Left ventricle myocardium inferior (tissue), 1 donor: ENCODE measurements around the gene NR2C2AP. TPM values are rescaled to one million over a fixed set of nuclear protein-coding genes. Genes with fewer than 3 reads are reported as not detected.

Source experiments
- DNase-seq: peaks from one replicate; pipeline ENCODE4 v3.0.0-alpha.2; 2020
- H3K27ac ChIP-seq: fragments of 200-600 bp; replicated peaks from 2 replicates; pipeline ENCODE4 v1.8.0; 2021
- H3K27me3 ChIP-seq: fragments of 200-600 bp; 2 replicates; pipeline ENCODE4 v1.8.0; 2021; ENCODE audit warnings: low read depth
- H3K36me3 ChIP-seq: fragments of 200-600 bp; 2 replicates; pipeline ENCODE4 v1.8.0; 2021
- H3K4me1 ChIP-seq: fragments of 200-600 bp; 2 replicates; pipeline ENCODE4 v1.8.0; 2021
- H3K4me3 ChIP-seq: fragments of 200-600 bp; 2 replicates; pipeline ENCODE4 v1.8.0; 2021; ENCODE audit warnings: mild to moderate bottlenecking, moderate library complexity
- H3K9me3 ChIP-seq: fragments of 200-600 bp; replicated peaks from 2 replicates; pipeline ENCODE4 v1.8.0; 2021
- CTCF ChIP-seq: fragments of 200-600 bp; IDR thresholded peaks from 2 replicates; pipeline ENCODE4 v1.8.0; 2021; ENCODE audit warnings: antibody characterized with exemption, mild to moderate bottlenecking, borderline replicate concordance
- intact Hi-C: fragments of 100-400 bp; cut with micrococcal nuclease; formaldehyde crosslinking; loops from one replicate; pipeline ENCODE4 v1.11.0; 2022
- total RNA-seq: library from RNA; stranded (reverse); fragmentation: NEBNext Ultra II Directional; extraction: Animal tissue kit (Norgen Biotek cat#: 25700); gene quantifications from one replicate; pipeline ENCODE4 v1.2.1, GENCODE V29; 2021
- donor health status: DM: no; HTN: yes; CAD: no; lungs with severe emphysema.

Gene NR2C2AP
- total RNA-seq, 1 donor from 2014 or later = 6.3 TPM

- Histone ChIP-seq H3K27ac (no peak overlapping the region), H3K4me1 (peaks cover 12% of the 10 kb centered on the region), H3K27me3 (no peaks in the 10 kb centered on the region), H3K9me3 (no peaks in the 10 kb centered on the region), H3K4me3 (peak overlapping the region; percentile 56), H3K36me3 (no peaks in the 10 kb centered on the region)
- TF ChIP-seq CTCF = no peak
- no peak for DNase-seq
- intact Hi-C loops = no loop called here
Observed at GRCh38 chr19:19169236-19170052, 33.8 kb downstream of the NR2C2AP start.

- H3K27ac ChIP-seq = no peak overlapping the region
- H3K36me3 ChIP-seq = no peaks in the 10 kb centered on the region
- intact Hi-C loops = no loop called here
- no peaks in the 10 kb centered on the region for H3K27me3 ChIP-seq
- DNase-seq = no peak
- H3K4me1 ChIP-seq = peaks cover 12% of the 10 kb centered on the region
- no peak overlapping the region for H3K4me3 ChIP-seq
- H3K9me3 ChIP-seq = no peaks in the 10 kb centered on the region
- TF ChIP-seq CTCF = no peak
Observed at GRCh38 chr19:19167612-19168011, 35.6 kb downstream of the NR2C2AP start.

DNA sequence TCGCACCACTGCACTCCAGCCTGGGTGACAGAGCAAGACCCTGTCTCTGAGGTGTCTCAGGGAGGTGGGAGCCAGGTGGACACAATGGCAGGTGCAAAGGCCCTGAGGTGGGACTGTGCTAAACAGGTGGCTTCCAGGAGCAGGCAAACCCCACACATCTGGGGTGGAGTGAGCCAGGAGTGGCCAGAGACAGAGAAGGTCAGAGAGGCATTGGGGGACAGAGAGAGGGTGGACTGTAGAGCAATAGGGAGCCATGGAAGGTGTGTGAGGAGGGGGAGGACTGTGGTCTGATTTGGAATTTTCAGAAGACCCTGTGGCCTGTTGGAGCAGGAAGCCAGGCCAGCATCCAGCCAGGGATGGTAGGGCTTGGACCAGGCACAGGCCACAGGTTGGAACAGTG, 37.8 kb downstream of the NR2C2AP start:
- Histone ChIP-seq H3K27ac (no peak overlapping the region), H3K36me3 (no peaks in the 10 kb centered on the region), H3K4me3 (no peak overlapping the region), H3K9me3 (no peaks in the 10 kb centered on the region), H3K27me3 (no peaks in the 10 kb centered on the region), H3K4me1 (peaks cover 9% of the 10 kb centered on the region)
- no peak for TF ChIP-seq CTCF
- DNase-seq = no peak
- intact Hi-C loops = no loop called here

GRCh38 chr19:19162495-19162894, 40.7 kb downstream of the NR2C2AP start:
- TF ChIP-seq CTCF = no peak
- no peaks in the 10 kb centered on the region for H3K9me3 ChIP-seq
- peaks cover 10% of the 10 kb centered on the region for H3K27me3 ChIP-seq
- no peak overlapping the region for H3K4me3 ChIP-seq
- no peak overlapping the region for H3K27ac ChIP-seq
- intact Hi-C loops = no loop called here
- H3K36me3 ChIP-seq = no peaks in the 10 kb centered on the region
- H3K4me1 ChIP-seq = no peaks in the 10 kb centered on the region
- no peak for DNase-seq

DNA sequence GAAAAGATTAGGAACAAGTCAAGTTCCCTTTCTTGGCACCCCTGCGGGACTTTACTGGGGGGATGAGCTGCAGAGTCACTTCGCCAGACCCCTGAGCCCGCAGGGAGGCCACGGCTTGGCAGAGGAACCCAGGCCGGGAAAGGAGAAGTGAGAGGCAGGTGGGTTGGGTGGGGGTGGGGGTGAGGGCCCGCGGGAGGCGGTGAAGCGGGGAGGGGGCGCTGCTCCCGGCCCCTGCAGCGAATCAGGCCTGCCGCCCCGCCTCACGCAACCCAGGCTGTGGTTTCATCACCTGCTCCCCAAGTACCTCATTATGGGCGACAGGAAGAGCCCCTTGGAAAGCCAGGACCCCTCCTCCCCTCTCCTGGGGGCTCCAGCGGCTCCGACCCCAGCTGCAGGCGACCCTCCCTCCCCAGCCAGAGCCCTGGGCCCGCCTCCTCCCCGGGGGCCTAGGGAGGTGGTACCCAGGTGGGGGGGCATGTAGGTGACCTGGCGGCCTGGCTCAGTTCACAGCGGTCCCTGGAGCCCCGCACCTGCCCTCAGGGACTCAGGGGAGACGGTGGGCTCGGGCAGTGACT, 42.7 kb downstream of the NR2C2AP start:
- no peak for DNase-seq
- peaks cover 7% of the 10 kb centered on the region for H3K9me3 ChIP-seq
- no peak overlapping the region for H3K4me3 ChIP-seq
- H3K36me3 ChIP-seq = peaks cover 7% of the 10 kb centered on the region
- no peak overlapping the region for H3K27ac ChIP-seq
- TF ChIP-seq CTCF = no peak
- intact Hi-C loops = no loop called here
- H3K27me3 ChIP-seq = peaks cover 10% of the 10 kb centered on the region
- no peaks in the 10 kb centered on the region for H3K4me1 ChIP-seq
